Karpas-422 (cell line): ENCODE results near the gene SERTAD1. TPM values are rescaled to one million over a fixed set of nuclear protein-coding genes. Genes with fewer than 3 reads are reported as not detected.
"Not testable (repeated sequence)": the region's sequence is repeated elsewhere in the genome, so short reads cannot be mapped to it uniquely, and the experiment has no call there.

Source experiments
- DNase-seq: peaks from one replicate; pipeline ENCODE4 v3.0.0-alpha.2; 2015
- H2AFZ ChIP-seq: fragments of 200-600 bp; sonication (generic); 2 replicates; pipeline ENCODE4 v1.6.1; 2014; ENCODE audit warnings: antibody characterized with exemption, low read length, mixed read lengths
- H3K27ac ChIP-seq: fragments of 200-600 bp; sonication (generic); 2 replicates; pipeline ENCODE4 v1.5.1; 2014; ENCODE audit warnings: mild to moderate bottlenecking, low read length, moderate library complexity
- H3K27me3 ChIP-seq: fragments of 200-600 bp; sonication (generic); 2 replicates; pipeline ENCODE4 v1.6.1; 2014; ENCODE audit warnings: low read length, mixed read lengths
- H3K36me3 ChIP-seq: fragments of 200-600 bp; sonication (generic); 2 replicates; pipeline ENCODE4 v1.6.1; 2014; ENCODE audit warnings: low read length, mixed read lengths; ENCODE audit not compliant: insufficient read depth
- H3K4me1 ChIP-seq: fragments of 200-600 bp; sonication (generic); 2 replicates; pipeline ENCODE4 v1.6.1; 2014; ENCODE audit warnings: mild to moderate bottlenecking, low read length, mixed read lengths
- H3K4me2 ChIP-seq: fragments of 200-600 bp; sonication (generic); 2 replicates; pipeline ENCODE4 v1.6.1; 2014; ENCODE audit warnings: low read length, low read depth, mild to moderate bottlenecking; ENCODE audit not compliant: poor library complexity, severe bottlenecking
- H3K4me3 ChIP-seq: fragments of 200-600 bp; sonication (generic); 2 replicates; pipeline ENCODE4 v1.5.1; 2014; ENCODE audit warnings: mild to moderate bottlenecking, antibody characterized with exemption, low read length, mixed read lengths
- H3K79me2 ChIP-seq: fragments of 200-600 bp; sonication (generic); 2 replicates; pipeline ENCODE4 v1.6.1; 2014; ENCODE audit warnings: mild to moderate bottlenecking, low read length, mixed read lengths
- H3K9ac ChIP-seq: fragments of 200-600 bp; sonication (generic); 2 replicates; pipeline ENCODE4 v1.6.0; 2014; ENCODE audit warnings: low read length
- H3K9me2 ChIP-seq: fragments of 200-600 bp; sonication (generic), shearing (Covaris generic); replicated peaks from 2 replicates; pipeline ENCODE4 v1.6.0; 2014; ENCODE audit warnings: mild to moderate bottlenecking, low read length, moderate library complexity; ENCODE audit not compliant: insufficient read depth
- H3K9me3 ChIP-seq: fragments of 300-700, 200-600 bp; sonication (generic); 2 replicates; pipeline ENCODE4 v1.6.1; 2014; ENCODE audit warnings: low read length, mixed read lengths
- H4K20me1 ChIP-seq: fragments of 200-600 bp; sonication (generic); 2 replicates; pipeline ENCODE4 v1.6.1; 2014; ENCODE audit warnings: mild to moderate bottlenecking, antibody characterized with exemption, low read length, low read depth; ENCODE audit not compliant: insufficient read depth
- total RNA-seq: library from RNA; depleted of rRNA; stranded (reverse); fragments of >200 nt; shearing (Covaris generic); gene quantifications from 2 replicates; pipeline ENCODE4 v1.2.3, GENCODE V29; 2014; ENCODE audit warnings: low replicate concordance

The SERTAD1 gene
- total RNA-seq, 1 experiment from 2014 or later: 4.8 TPM

- peak within 1 kb of the TSS; percentile 54 for H3K9ac ChIP-seq
- peaks cover 12% of the 10 kb centered on the region for H3K4me1 ChIP-seq
- H2AFZ ChIP-seq: peak within 1 kb of the TSS; percentile 97
- H4K20me1 ChIP-seq: no peaks in the 10 kb centered on the region
- DNase-seq: peak; percentile 99
- H3K4me3 ChIP-seq: peak within 1 kb of the TSS; percentile 69
- H3K4me2 ChIP-seq: peak within 1 kb of the TSS; percentile 83
- H3K9me3 ChIP-seq: no peaks in the 10 kb centered on the region
- no peaks in the 10 kb centered on the region for H3K27me3 ChIP-seq
- H3K79me2 ChIP-seq: no peaks in the 10 kb centered on the region
- H3K27ac ChIP-seq: no peak within 1 kb of the TSS
- H3K36me3 ChIP-seq: no peaks in the 10 kb centered on the region
- no peaks in the 10 kb centered on the region for H3K9me2 ChIP-seq
Observed at GRCh38 chr19:40465557-40466218, 39.9 kb upstream of the SERTAD1 start, which contains the start of gene BLVRB. TSS of gene BLVRB (minus strand) at chr19:40465745. CDS start at chr19:40465688, 57 bp downstream.

GRCh38 chr19:40465025-40465556 is 39.3 kb upstream of the SERTAD1 start:
- H3K27me3 ChIP-seq: no peaks in the 10 kb centered on the region
- H3K9ac ChIP-seq: peak overlapping the region; percentile 54
- no peaks in the 10 kb centered on the region for H3K36me3 ChIP-seq
- H3K27ac ChIP-seq: no peak overlapping the region
- peak overlapping the region; percentile 97 for H2AFZ ChIP-seq
- H3K9me2 ChIP-seq: no peaks in the 10 kb centered on the region
- H3K79me2 ChIP-seq: no peaks in the 10 kb centered on the region
- peaks cover 12% of the 10 kb centered on the region for H3K4me1 ChIP-seq
- peak overlapping the region; percentile 83 for H3K4me2 ChIP-seq
- no peak for DNase-seq
- no peaks in the 10 kb centered on the region for H3K9me3 ChIP-seq
- H3K4me3 ChIP-seq: peak overlapping the region; percentile 69
- no peaks in the 10 kb centered on the region for H4K20me1 ChIP-seq

- Histone ChIP-seq H3K27ac (no peak overlapping the region), H3K9ac (no peak overlapping the region), H3K4me1 (peaks cover 12% of the 10 kb centered on the region), H3K4me2 (no peak overlapping the region), H3K36me3 (no peaks in the 10 kb centered on the region), H4K20me1 (no peaks in the 10 kb centered on the region), H3K79me2 (no peaks in the 10 kb centered on the region), H2AFZ (no peak overlapping the region), H3K9me2 (no peaks in the 10 kb centered on the region), H3K9me3 (no peaks in the 10 kb centered on the region), H3K27me3 (no peaks in the 10 kb centered on the region), H3K4me3 (no peak overlapping the region)
- peak; percentile 90 for DNase-seq
Observed at GRCh38 chr19:40464059-40465024, 38.5 kb upstream of the SERTAD1 start.

GRCh38 chr19:40463587-40464037 is 37.8 kb upstream of the SERTAD1 start:
- H3K9me2 ChIP-seq, H2AFZ ChIP-seq, H3K27ac ChIP-seq, H3K36me3 ChIP-seq, H3K4me2 ChIP-seq, H3K4me3 ChIP-seq, H3K9ac ChIP-seq, H3K79me2 ChIP-seq, H4K20me1 ChIP-seq, H3K27me3 ChIP-seq, H3K9me3 ChIP-seq: not testable (repeated sequence)
- peak; percentile 21 for DNase-seq
- H3K4me1 ChIP-seq: peaks cover 12% of the 10 kb centered on the region

- no peak overlapping the region for H3K4me2 ChIP-seq
Observed at GRCh38 chr19:40461669-40462221, 36.0 kb upstream of the SERTAD1 start.

GRCh38 chr19:40460185-40460584 is 34.4 kb upstream of the SERTAD1 start:
- Histone ChIP-seq H3K79me2 (no peaks in the 10 kb centered on the region), H3K9me3 (no peaks in the 10 kb centered on the region), H2AFZ (no peak overlapping the region), H3K27ac (no peak overlapping the region), H3K4me2 (no peak overlapping the region), H3K9me2 (no peaks in the 10 kb centered on the region), H3K36me3 (no peaks in the 10 kb centered on the region), H3K4me1 (peaks cover 2% of the 10 kb centered on the region), H4K20me1 (no peaks in the 10 kb centered on the region), H3K27me3 (no peaks in the 10 kb centered on the region), H3K4me3 (no peak overlapping the region), H3K9ac (no peak overlapping the region)
- DNase-seq: no peak

More at GRCh38 chr19:40461669-40462221, 36.0 kb upstream of the SERTAD1 start:
- H2AFZ ChIP-seq: no peak overlapping the region
- H3K9ac ChIP-seq: no peak overlapping the region
- peak; percentile 61 for DNase-seq
- H3K27ac ChIP-seq: no peak overlapping the region
- peaks cover 12% of the 10 kb centered on the region for H3K4me1 ChIP-seq
- no peaks in the 10 kb centered on the region for H3K9me3 ChIP-seq
- no peaks in the 10 kb centered on the region for H4K20me1 ChIP-seq
- H3K36me3 ChIP-seq: no peaks in the 10 kb centered on the region
- H3K27me3 ChIP-seq: no peaks in the 10 kb centered on the region
- H3K9me2 ChIP-seq: no peaks in the 10 kb centered on the region
- H3K4me3 ChIP-seq: no peak overlapping the region
- H3K79me2 ChIP-seq: no peaks in the 10 kb centered on the region

- H3K9ac ChIP-seq: no peak overlapping the region
- H3K9me3 ChIP-seq: no peaks in the 10 kb centered on the region
- no peaks in the 10 kb centered on the region for H3K9me2 ChIP-seq
- H3K36me3 ChIP-seq: no peaks in the 10 kb centered on the region
- no peaks in the 10 kb centered on the region for H3K79me2 ChIP-seq
- H3K27me3 ChIP-seq: no peaks in the 10 kb centered on the region
- no peak overlapping the region for H3K27ac ChIP-seq
- no peaks in the 10 kb centered on the region; the same call in 1 of the 2 replicates for H3K4me1 ChIP-seq
- DNase-seq: no peak
- H3K4me3 ChIP-seq: no peak overlapping the region
- no peak overlapping the region for H3K4me2 ChIP-seq
- no peak overlapping the region for H2AFZ ChIP-seq
- no peaks in the 10 kb centered on the region for H4K20me1 ChIP-seq
Observed at GRCh38 chr19:40458597-40458974, 32.8 kb upstream of the SERTAD1 start.
